Stimulated activated CD8-positive, alpha-beta memory T cell treated with anti-CD3 and anti-CD28 coated beads, Interleukin-2, amount 100 ng/mL, for 48 hours (primary cell): ENCODE measurements around the gene SLC34A1.
A peak's percentile ranks its signal among the peaks of the same experiment; 100 is the strongest.

Source experiments
- DNase-seq, 2 donors: peaks; one replicate each; pipeline ENCODE4 v3.0.0-alpha.2; 2020; ENCODE audit warnings: low read depth in 2 of 2

The SLC34A1 gene

GRCh38 chr5:177388521-177389052, 4.4 kb downstream of the SLC34A1 start:
- no peak for DNase-seq

GRCh38 chr5:177389241-177390169, 5.3 kb downstream of the SLC34A1 start:
- no peak for DNase-seq

- DNase-seq, result peak; percentile 68 to 86
Measured at GRCh38 chr5:177390363-177391300, 6.4 kb downstream of the SLC34A1 start.

- DNase-seq, result no peak
Measured at GRCh38 chr5:177392765-177393164, 8.5 kb downstream of the SLC34A1 start.

- no peak for DNase-seq
Measured at GRCh38 chr5:177393206-177393765, 9.1 kb downstream of the SLC34A1 start.

- no peak for DNase-seq
Measured at GRCh38 chr5:177393990-177394389, 9.8 kb downstream of the SLC34A1 start.

- DNase-seq, result no peak
Measured at GRCh38 chr5:177396078-177396477, 11.8 kb downstream of the SLC34A1 start.

- no peak for DNase-seq
Measured at GRCh38 chr5:177396807-177397206, 12.6 kb downstream of the SLC34A1 start.

GRCh38 chr5:177397875-177398390, 13.7 kb downstream of the SLC34A1 start:
- DNase-seq, result no peak

- no peak for DNase-seq
Measured at GRCh38 chr5:177399997-177400868, 16.0 kb downstream of the SLC34A1 start, which contains the start of gene PFN3. Gene PFN3, minus strand, starts transcription at chr5:177400661. Its CDS starts 85 bp downstream, at chr5:177400576.

- DNase-seq, result peak in 1 of 2 donors; percentile 61
Measured at GRCh38 chr5:177402271-177403043, 18.2 kb downstream of the SLC34A1 start.

GRCh38 chr5:177403102-177403791, 19.0 kb downstream of the SLC34A1 start:
- peak in 1 of 2 donors; percentile 13 for DNase-seq

GRCh38 chr5:177403792-177404640, 19.8 kb downstream of the SLC34A1 start:
- DNase-seq, result peak; percentile 77 to 79

- DNase-seq, result no peak
Measured at GRCh38 chr5:177404641-177405179, 20.5 kb downstream of the SLC34A1 start.

- no peak for DNase-seq
Measured at GRCh38 chr5:177405312-177405711, 21.1 kb downstream of the SLC34A1 start.

- no peak for DNase-seq
Measured at GRCh38 chr5:177405805-177406204, 21.6 kb downstream of the SLC34A1 start.

GRCh38 chr5:177409043-177409801, 25.0 kb downstream of the SLC34A1 start, which contains the start of gene F12:
Gene F12, minus strand, starts transcription at chr5:177409564. Its CDS starts 37 bp downstream, at chr5:177409527.
- DNase-seq, result no peak
